ENCODE results near the gene SCARB2.

Gene SCARB2

DNA sequence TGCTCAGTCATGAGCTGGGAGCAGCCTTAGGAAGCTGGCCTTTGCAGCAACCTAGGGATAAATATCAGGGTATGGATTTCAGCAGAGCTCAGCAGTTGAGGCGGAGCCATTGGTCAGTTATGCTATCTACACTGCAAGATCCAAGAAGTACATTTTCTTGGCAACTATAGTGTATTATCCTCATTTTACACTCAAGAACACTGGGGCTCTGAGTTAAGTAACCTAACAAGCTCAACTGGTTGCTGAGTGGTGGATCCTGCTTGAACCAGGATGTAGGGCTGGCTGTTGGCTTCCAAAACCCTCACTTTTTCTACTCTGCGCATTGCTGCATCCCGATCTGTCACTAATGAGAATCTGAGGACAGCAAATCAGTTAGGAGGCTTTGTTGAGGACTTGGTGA lies 1.5 kb upstream of the SCARB2 start:
- no peak for DNase-seq (ENCODE audit: low read depth)
- no peak overlapping the region for H3K4me3 ChIP-seq (ENCODE audit: low read length)
- TF ChIP-seq, protein P1, sequence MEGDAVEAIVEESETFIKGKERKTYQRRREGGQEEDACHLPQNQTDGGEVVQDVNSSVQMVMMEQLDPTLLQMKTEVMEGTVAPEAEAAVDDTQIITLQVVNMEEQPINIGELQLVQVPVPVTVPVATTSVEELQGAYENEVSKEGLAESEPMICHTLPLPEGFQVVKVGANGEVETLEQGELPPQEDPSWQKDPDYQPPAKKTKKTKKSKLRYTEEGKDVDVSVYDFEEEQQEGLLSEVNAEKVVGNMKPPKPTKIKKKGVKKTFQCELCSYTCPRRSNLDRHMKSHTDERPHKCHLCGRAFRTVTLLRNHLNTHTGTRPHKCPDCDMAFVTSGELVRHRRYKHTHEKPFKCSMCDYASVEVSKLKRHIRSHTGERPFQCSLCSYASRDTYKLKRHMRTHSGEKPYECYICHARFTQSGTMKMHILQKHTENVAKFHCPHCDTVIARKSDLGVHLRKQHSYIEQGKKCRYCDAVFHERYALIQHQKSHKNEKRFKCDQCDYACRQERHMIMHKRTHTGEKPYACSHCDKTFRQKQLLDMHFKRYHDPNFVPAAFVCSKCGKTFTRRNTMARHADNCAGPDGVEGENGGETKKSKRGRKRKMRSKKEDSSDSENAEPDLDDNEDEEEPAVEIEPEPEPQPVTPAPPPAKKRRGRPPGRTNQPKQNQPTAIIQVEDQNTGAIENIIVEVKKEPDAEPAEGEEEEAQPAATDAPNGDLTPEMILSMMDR (conservative IDR thresholded peaks at IDR 0.05; ENCODE audit: low read length) = no peak

DNA sequence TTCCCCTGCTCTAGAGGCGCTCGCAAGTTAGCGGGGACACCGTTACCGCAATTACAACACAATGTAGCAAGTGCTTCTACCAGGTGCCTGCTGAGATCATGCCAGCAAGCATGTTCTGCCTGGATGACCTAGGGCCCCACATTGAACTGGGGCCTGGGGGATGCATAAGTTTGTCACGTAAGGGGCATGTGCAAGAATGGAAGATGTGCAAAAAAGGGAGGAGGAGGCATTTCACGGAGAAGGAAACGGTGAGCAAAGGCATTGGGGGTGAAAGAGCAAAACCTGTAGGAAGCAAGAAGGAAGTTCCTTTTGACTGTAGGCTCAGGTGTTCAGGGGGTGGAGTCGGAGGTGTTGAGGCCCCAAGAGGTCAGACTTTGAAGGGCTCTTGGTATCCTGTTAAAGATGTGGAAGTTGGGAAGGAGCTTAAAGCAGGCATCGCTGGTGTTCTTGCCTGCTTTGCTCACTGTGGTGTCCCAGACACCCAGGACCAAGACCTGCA lies 602 bp upstream of the SCARB2 start:
- DNase-seq (ENCODE audit: low read depth) = no peak
- peak overlapping the region; percentile 85 for H3K4me3 ChIP-seq (ENCODE audit: low read length)
- TF ChIP-seq, protein P1 (conservative IDR thresholded peaks at IDR 0.05; ENCODE audit: low read length) = no peak

DNA sequence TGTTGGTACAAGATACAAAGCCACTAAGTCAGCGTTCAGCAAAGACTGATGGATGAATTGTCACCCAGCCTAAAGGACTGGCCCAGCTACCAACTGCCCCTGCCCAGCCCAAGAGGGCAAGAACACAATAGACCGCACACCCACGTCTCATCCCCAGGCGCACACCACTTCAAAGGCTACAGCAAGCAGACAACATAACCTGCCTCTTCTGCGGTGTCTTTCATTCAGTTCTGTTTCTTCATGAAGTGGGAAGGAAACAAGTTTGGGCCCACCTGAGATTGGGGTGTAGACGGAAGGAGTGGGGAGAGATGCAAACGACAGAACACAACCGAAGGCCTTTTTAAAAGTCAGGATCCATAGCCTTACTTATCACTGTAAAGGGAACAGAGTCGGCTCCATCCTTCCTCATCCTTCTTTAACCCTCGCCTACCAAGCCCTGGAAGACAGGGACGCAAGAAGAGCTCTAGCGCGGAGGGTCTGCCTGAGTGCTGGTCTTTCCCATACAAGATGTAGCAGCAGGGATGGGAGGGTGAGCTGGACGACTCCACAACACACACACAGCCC lies 691 bp downstream of the SCARB2 start:
- peak overlapping the region; percentile 85 for H3K4me3 ChIP-seq (ENCODE audit: low read length)
- TF ChIP-seq, protein P1 (conservative IDR thresholded peaks at IDR 0.05; ENCODE audit: low read length) = no peak
- DNase-seq (ENCODE audit: low read depth) = peak; percentile 9

DNA sequence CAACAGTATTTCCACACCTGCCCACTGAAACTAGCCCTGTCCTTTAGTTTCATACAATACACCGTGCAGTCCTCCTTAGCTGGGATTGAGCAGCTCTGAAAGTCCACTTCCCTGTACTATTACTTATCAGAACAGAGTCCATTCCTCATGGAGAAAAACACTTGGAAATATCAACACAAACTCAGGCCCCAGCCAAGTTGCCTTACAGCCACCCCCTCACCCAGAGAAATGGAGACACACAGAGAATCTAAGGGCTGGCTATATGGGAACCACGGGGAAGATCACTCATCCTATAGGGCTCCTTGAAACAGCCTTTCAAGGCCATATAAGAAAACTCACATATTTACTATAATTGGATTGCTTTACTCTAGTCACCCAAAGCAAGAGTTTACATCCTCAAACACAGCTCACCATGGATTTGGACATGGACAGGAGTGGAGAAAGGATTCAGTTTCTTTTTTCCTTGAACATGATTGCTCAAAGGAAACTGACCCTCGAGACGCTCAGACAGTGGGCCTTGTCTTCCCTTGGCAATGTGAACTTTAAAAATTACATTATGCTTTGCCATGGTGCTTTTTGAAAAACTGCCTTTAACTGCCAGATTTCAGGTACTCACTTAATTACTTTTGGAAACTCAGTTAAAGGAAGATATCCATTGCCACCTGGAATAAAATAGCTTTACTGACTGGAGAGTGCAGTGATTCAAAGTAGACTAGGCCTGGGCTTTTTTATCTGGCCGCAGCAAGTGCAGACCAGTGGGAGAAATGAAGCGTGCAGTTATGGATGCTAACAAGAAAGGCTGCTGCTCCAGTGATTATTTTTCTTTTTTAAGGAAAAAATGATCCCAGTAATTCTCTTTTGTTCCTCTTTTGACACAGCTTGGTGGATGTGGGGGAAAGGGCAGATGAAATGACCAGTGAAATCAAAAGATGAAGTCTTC lies 1.6 kb downstream of the SCARB2 start:
- DNase-seq (ENCODE audit: low read depth) = no peak
- TF ChIP-seq, protein P1 (conservative IDR thresholded peaks at IDR 0.05; ENCODE audit: low read length) = no peak
- H3K4me3 ChIP-seq (ENCODE audit: low read length) = peak overlapping the region; percentile 85

DNA sequence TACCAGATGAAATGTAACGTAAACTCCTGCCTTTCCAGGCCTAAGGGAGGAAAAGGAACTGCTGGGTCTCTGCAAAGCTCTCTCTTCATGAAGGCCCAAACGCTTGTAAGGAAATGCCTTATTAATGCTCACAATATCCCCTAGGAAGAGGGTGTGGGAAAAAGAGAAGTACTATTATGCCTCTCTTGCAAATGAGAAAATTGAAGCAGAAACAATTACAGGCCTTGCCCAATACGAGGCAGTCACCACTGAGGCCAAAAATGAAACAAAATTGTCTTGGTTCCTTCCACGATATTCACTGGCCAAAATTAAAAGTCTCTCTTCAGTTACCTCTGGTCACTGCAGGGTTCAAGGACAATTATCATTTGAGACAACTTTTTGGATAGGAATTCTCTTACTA lies 3.2 kb downstream of the SCARB2 start:
- DNase-seq (ENCODE audit: low read depth) = no peak
- TF ChIP-seq, protein P1 (conservative IDR thresholded peaks at IDR 0.05; ENCODE audit: low read length) = no peak
- peak overlapping the region; percentile 23 for H3K4me3 ChIP-seq (ENCODE audit: low read length)

DNA sequence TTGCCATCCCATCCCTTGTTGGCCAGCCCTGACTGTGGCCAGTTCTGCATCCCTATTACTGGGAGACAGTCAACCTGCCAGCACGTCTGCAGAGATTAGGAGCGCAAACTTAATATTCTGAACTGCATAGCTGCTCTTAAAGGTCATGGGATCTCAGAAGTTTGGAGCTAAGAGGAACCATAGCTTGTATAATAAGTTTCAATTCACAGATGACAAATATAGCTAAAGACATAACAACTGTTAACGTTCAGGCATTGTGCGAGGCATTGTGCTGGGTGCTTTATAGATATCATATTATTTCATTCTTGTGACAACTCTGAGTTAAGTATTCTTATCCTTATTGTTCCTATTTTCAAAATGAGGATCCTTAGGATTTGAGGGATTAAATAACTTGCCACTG lies 3.7 kb downstream of the SCARB2 start:
- TF ChIP-seq, protein P1 (conservative IDR thresholded peaks at IDR 0.05; ENCODE audit: low read length) = no peak

More for the DNA sequence above, 3.7 kb downstream of the SCARB2 start:
- DNase-seq (ENCODE audit: low read depth) = no peak
- no peak overlapping the region for H3K4me3 ChIP-seq (ENCODE audit: low read length)
